MCF 10A (cell line): ENCODE data around the gene MFSD12. TPM values are rescaled to one million over a fixed set of nuclear protein-coding genes. Genes with fewer than 3 reads are reported as not detected.
A peak's percentile ranks its signal among the peaks of the same experiment; 100 is the strongest.

ENCODE experiments used
- BruUV-seq: library from RNA; stranded (reverse); fragments of 400-500 nt; replicated peaks from 2 replicates; lab custom pipeline; 2021; lab: Mats Ljungman, UMichigan
- CTCF ChIA-PET: fragments of 300-600 bp; sonication (Branson Sonifier 250); formaldehyde crosslinking; extraction: SDS; loops from one replicate; lab custom pipeline; 2021; ENCODE audit warnings: antibody characterized with exemption, inconsistent platforms; lab: Yijun Ruan, JAX
- POLR2A ChIA-PET: fragments of 300-600, 350-650 bp; sonication (Branson Sonifier 250); formaldehyde crosslinking; extraction: SDS; loops from one replicate; lab custom pipeline; 2020; ENCODE audit warnings: antibody characterized with exemption, inconsistent platforms; lab: Yijun Ruan, JAX
- DNase-seq: peaks from one replicate; pipeline ENCODE4 v3.0.0-alpha.2; 2018; ENCODE audit not compliant: unreplicated experiment
- H3K27ac Mint-ChIP-seq: one replicate; pipeline ENCODE4 v1.8.0; 2022; ENCODE audit warnings: mild to moderate bottlenecking, low read depth, mixed read lengths; ENCODE audit not compliant: unreplicated experiment
- H3K27me3 Mint-ChIP-seq: one replicate; pipeline ENCODE4 v1.8.0; 2022; ENCODE audit warnings: mixed read lengths; ENCODE audit not compliant: insufficient read depth, unreplicated experiment
- H3K36me3 Mint-ChIP-seq: one replicate; pipeline ENCODE4 v1.8.0; 2022; ENCODE audit warnings: mild to moderate bottlenecking, moderate library complexity, mixed read lengths; ENCODE audit not compliant: insufficient read depth, unreplicated experiment
- H3K4me1 Mint-ChIP-seq: one replicate; pipeline ENCODE4 v1.8.0; 2022; ENCODE audit warnings: mixed read lengths; ENCODE audit not compliant: insufficient read depth, unreplicated experiment
- H3K4me3 Mint-ChIP-seq: one replicate; pipeline ENCODE4 v1.8.0; 2022; ENCODE audit warnings: mild to moderate bottlenecking, moderate library complexity, mixed read lengths; ENCODE audit not compliant: unreplicated experiment
- H3K9me3 Mint-ChIP-seq: one replicate; pipeline ENCODE4 v1.8.0; 2022; ENCODE audit warnings: mixed read lengths; ENCODE audit not compliant: unreplicated experiment
- intact Hi-C: fragments of 100-400 bp; cut with micrococcal nuclease; formaldehyde crosslinking; loops from 2 replicates; pipeline ENCODE4 v1.14.1; 2022
- total RNA-seq: library from RNA; stranded (reverse); gene quantifications from 2 replicates; pipeline ENCODE4 v1.2.3, GENCODE V29; 2022
- TF ChIP-seq, protein P1 (sequence below): fragments of 200-600 bp; IDR thresholded peaks from one replicate; pipeline ENCODE4 v1.8.0; 2022; ENCODE audit warnings: antibody characterized with exemption, mild to moderate bottlenecking; ENCODE audit not compliant: unreplicated experiment

The MFSD12 gene
- total RNA-seq, 1 experiment from 2014 or later: 79.4 TPM

DNA sequence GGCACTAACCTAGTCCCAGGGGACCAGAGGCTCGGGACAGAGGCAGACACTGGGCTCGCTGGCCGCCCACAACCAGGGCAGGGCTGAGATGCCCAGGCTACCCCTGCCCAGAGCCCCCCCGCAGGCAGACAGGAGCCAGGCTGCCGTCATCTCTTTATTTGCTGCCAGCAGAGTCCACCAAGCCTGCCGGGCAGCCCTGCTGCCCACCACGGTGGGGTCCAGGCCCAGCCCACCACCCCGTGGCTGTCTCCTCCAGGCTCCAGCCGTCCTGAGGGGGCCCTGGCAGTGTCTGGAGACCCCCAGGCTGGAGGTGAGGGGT, 13.4 kb downstream of the MFSD12 start:
- DNase-seq: no peak
- no TSS peak for BruUV-seq
- H3K27ac Mint-ChIP-seq: no peak overlapping the region
- intact Hi-C loops: no loop called here
- H3K9me3 Mint-ChIP-seq: no peaks in the 10 kb centered on the region
- ChIA-PET CTCF (interaction anchor here (1.1 to 3.0 kb wide), 3 partner anchors 10 to 31 kb away, joined by 3 to 22 read pairs (median 16); partner anchors contain the start of gene MFSD12), POLR2A (no interaction called here)
- H3K36me3 Mint-ChIP-seq: peaks cover 46% of the 10 kb centered on the region
- TF ChIP-seq, protein P1, sequence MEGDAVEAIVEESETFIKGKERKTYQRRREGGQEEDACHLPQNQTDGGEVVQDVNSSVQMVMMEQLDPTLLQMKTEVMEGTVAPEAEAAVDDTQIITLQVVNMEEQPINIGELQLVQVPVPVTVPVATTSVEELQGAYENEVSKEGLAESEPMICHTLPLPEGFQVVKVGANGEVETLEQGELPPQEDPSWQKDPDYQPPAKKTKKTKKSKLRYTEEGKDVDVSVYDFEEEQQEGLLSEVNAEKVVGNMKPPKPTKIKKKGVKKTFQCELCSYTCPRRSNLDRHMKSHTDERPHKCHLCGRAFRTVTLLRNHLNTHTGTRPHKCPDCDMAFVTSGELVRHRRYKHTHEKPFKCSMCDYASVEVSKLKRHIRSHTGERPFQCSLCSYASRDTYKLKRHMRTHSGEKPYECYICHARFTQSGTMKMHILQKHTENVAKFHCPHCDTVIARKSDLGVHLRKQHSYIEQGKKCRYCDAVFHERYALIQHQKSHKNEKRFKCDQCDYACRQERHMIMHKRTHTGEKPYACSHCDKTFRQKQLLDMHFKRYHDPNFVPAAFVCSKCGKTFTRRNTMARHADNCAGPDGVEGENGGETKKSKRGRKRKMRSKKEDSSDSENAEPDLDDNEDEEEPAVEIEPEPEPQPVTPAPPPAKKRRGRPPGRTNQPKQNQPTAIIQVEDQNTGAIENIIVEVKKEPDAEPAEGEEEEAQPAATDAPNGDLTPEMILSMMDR: no peak
- H3K4me3 Mint-ChIP-seq: no peak overlapping the region
- H3K4me1 Mint-ChIP-seq: peaks cover 11% of the 10 kb centered on the region
- no peaks in the 10 kb centered on the region for H3K27me3 Mint-ChIP-seq

DNA sequence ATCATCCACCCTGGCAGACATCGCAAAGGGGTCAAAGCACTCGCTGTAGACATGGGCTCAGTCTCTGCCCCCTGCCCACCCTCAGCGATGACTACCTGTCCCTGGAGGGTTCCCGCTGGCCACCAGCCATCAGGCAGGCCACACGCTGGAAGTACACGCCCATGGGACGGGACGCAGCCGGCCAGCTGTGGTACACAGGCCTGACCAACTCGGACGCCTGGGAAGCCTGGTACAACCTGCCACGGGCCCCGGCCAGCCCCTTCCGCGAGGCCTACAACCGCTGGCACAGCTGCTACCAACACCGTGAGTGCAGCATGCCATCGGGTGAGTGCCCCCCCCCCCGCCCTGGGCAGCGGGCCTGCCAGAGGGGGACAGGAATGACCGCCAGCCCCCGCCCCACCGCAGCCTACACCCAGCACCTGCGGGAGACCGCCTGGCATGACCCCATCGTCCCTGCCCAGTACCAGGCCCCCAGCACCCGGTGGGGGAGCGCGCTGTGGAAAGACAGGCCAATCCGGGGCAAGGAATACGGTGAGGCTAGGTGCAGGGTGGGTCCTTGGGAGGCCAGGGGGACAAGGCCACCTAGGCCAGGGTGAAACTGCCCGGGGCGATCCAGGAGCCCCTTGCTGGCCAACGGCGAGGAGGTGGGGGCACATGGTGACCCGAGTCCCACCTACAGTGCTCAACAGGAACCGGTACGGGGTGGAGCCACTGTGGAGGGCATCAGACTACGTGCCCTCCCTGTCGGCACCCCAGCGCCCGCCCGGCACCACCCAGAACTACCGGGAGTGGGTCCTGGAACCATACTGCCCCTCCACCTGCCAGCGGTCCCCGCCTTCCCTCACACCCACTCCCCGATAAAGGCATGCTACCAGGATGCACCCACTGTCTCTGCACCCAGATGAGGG, 14.0 kb downstream of the MFSD12 start:
- ChIA-PET POLR2A (no interaction called here), CTCF (interaction anchor here (2.4 kb wide), 1 partner anchor 11 kb away, joined by 16 read pairs; no protein-coding TSS in a partner anchor)
- DNase-seq: no peak
- H3K27me3 Mint-ChIP-seq: no peaks in the 10 kb centered on the region
- no peak overlapping the region for H3K27ac Mint-ChIP-seq
- BruUV-seq: no TSS peak
- no peaks in the 10 kb centered on the region for H3K9me3 Mint-ChIP-seq
- H3K36me3 Mint-ChIP-seq: peaks cover 46% of the 10 kb centered on the region
- H3K4me3 Mint-ChIP-seq: no peak overlapping the region
- intact Hi-C loops: no loop called here
- TF ChIP-seq, protein P1: no peak
- H3K4me1 Mint-ChIP-seq: peaks cover 11% of the 10 kb centered on the region

DNA sequence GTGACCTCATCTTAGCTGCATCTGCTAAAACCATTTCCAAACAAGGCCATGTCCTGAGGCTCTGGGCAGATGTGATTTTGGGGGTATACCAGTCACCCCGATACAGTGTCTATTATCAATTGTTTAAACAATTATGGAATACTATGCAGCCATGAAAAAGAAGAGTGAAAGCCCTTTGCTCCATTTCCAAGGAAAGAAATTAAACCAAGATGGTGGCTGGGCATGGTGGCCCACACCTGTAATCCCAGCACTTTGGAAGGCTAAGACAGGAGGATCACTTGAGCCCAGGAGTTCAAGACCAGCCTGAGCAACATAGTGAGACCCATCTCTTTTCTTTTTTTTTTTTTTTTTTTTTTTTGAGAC, 17.6 kb downstream of the MFSD12 start:
- Mint-ChIP-seq H3K9me3 (no peaks in the 10 kb centered on the region), H3K27me3 (no peaks in the 10 kb centered on the region), H3K36me3 (peaks cover 51% of the 10 kb centered on the region), H3K4me1 (no peaks in the 10 kb centered on the region), H3K4me3 (no peak overlapping the region), H3K27ac (no peak overlapping the region)
- CTCF ChIA-PET: interaction anchor here (0.7 to 1.0 kb wide), 2 partner anchors 20 to 167 kb away, joined by 3 to 5 read pairs; no protein-coding TSS in a partner anchor
- intact Hi-C loops: no loop called here
- DNase-seq: no peak
- TF ChIP-seq, protein P1: no peak
- POLR2A ChIA-PET: no interaction called here
- BruUV-seq: TSS peak; percentile 4

DNA sequence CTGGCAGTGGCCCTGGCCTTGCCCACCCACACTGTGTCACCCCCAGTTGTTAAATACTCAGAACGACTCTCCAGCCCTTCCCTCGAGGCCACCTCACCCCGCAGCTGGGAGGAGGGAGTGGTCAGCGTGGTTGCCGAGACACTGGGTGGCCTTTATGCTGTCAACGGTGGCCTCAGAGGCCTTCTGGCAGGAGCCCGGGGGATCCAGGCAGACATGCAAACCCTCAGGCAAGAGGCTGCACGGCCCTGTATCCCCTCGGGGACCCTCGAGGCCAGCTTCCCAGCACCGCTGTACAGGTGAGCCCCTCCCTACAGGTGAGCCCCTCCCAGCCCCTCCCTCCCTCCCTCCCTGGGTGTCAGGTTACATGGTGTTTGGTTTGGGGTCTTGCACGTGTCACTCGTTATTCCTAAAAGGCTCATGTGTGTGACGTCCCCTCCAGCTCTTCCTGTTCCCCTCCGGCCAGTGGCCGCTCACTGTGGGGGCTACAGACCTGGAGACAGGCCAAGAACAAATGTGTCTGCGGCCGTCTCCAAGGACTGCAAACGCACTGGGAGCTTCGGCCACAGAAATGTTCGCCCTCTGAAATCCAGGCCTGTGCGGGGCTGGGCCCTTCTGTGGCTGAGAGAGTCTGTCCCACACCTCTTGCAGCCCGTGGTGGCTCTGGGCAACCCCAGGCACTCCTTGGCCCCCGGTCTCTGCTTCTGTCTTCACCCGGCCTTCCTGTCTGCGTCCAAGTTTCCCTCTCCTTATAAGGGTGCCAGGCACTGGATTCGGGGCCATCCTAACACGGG, 18.2 kb downstream of the MFSD12 start, which contains the start of gene TEKTIP1:
Gene TEKTIP1, plus strand, starts transcription at position 210 of the 791 bp plus-strand sequence. Its CDS starts 4 bp downstream, at position 214.
- H3K27me3 Mint-ChIP-seq: no peaks in the 10 kb centered on the region
- POLR2A ChIA-PET: interaction anchor here (0.6 to 1.0 kb wide), 3 partner anchors 18 to 249 kb away, joined by 3 read pairs; partner anchors contain the start of gene MFSD12
- no peaks in the 10 kb centered on the region for H3K9me3 Mint-ChIP-seq
- no TSS peak for BruUV-seq
- no peak within 1 kb of the TSS for H3K27ac Mint-ChIP-seq
- intact Hi-C loops: no loop called here
- TF ChIP-seq, protein P1: no peak
- DNase-seq: no peak
- H3K4me3 Mint-ChIP-seq: no peak within 1 kb of the TSS
- H3K4me1 Mint-ChIP-seq: no peaks in the 10 kb centered on the region
- CTCF ChIA-PET: interaction anchor here (0.9 to 1.0 kb wide), 3 partner anchors 8 to 19 kb away, joined by 3 to 5 read pairs (median 4); partner anchors contain the start of gene MFSD12
- H3K36me3 Mint-ChIP-seq: peaks cover 56% of the 10 kb centered on the region
